Left renal pelvis (tissue), 4 donors: ENCODE results near the gene RAB27A. TPM values are rescaled to one million over a fixed set of nuclear protein-coding genes. Genes with fewer than 3 reads are reported as not detected.
A peak's percentile ranks its signal among the peaks of the same experiment; 100 is the strongest.

Experiments used
- DNase-seq, 4 donors: peaks; one replicate each; pipeline ENCODE4 v3.0.0-alpha.2; 2013; ENCODE audit warnings: low read depth in 4 of 4, low spot score in 3 of 4
- polyA plus RNA-seq, 4 donors: library from polyadenylated mRNA; unstranded; fragments of 120-200 nt; gene quantifications; one replicate each; pipeline ENCODE4 v1.2.1, GENCODE V29; 2013; ENCODE audit not compliant: insufficient read length in 4 of 4

RAB27A gene
- polyA plus RNA-seq, 4 donors, result 16.7 to 20.7 (median 19.1) TPM

DNA sequence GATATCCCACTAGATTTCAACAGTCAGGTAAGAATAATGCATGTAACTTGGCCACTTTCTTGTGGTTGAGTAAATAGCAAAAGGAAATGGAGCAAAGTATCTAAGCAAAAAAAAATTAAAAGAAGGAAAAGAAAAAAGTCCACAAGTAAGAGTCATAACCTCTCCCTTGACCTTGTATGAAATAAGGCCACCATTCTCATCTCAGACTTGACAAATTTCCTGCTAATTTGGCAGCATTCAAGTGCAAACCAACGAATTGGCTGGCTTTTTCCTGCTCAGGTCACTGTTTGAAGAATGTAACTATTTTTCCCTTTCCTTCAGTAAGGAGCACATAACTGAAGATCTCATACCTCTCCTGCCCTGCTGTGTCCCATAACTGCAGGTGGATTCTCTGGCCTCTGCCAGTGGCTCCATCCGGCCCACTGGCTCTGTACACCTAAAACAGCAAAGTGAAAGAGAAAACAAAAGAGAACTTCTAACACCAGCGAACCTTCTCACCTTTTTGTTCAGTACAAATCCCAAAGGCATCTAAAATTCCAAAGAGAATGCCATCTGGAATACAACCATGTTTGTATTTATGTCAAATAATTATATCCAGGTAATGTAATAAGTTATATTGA is 59.5 kb downstream of the RAB27A start:
- no peak for DNase-seq

- no peak for DNase-seq
Measured at GRCh38 chr15:55226127-55226526, 63.5 kb downstream of the RAB27A start.

DNA sequence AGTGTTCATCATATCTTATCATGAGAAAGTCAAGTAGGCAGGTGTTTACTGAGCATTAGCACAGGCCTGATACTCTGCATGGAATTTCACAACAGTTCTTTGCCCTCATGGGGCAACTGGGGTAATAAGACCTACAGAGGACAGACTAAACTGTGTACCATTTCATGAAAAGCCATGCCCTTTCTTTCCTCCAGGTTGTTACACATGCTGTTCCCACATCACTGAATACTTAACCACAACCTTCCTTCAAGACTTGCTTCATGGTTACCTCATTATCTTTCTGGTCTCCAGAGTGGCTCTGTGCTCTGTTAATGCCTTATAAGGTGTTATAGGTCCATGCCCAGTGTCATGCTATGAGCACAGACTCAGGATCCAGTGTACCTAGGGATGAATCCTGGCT is 64.7 kb downstream of the RAB27A start:
- DNase-seq, result no peak

DNA sequence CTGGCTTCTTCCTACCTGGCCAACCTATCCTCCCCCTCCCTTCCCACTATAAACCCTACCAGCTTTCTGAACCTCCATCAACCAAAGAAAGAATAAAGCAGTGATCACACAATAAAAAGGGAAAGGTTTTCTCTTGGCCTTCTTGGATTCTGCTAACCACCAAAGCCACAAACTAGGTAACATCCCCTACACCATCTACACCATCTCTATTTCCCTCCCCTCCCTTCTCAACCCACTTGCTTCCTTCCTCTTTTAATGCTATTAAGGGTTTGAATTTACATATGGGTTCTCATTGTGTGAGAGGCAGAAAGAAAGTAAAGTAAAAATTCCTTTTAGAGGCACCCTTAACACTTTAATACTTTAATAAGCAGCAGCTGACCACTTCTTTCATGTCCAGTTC is 67.0 kb downstream of the RAB27A start:
- DNase-seq, result no peak

- no peak for DNase-seq
Measured at GRCh38 chr15:55221090-55222011, 68.3 kb downstream of the RAB27A start.

DNA sequence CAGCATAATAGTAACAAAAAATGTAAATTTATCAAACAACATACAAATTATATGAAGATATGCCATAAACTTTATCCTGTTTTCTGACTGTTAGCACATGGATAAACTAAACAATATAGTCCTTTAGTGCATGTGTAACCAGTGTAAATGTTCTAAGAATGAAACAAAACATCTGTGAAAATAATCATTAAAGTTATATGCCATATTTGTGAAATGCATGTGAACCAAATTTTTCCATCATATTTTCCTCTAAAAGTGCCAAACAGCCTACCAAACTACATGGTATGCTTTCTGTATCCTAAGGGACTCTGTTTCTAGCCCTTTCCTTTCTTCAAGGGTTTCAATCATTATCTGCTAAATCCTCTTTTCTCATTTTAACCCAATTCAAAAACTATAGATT is 69.0 kb downstream of the RAB27A start:
- no peak for DNase-seq

DNA sequence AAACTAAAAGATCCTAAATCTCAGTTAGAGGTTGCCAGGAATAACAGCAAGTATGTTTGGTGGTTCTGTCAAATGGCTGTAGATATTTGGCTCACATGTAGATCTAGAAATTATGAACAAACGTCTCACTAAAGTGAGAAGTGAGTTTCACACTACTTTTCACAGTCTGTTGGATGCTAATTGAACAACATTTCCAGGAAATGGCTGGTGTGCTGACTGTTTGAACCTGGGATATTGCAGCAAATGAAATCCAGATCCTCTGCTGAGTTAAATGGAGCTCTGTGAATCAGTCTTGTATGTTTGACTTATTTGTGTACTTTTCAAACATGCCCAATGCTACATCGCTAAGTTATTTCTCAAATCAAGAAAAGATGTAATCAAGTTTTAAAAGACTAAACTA is 71.6 kb downstream of the RAB27A start:
- DNase-seq, result no peak

DNA sequence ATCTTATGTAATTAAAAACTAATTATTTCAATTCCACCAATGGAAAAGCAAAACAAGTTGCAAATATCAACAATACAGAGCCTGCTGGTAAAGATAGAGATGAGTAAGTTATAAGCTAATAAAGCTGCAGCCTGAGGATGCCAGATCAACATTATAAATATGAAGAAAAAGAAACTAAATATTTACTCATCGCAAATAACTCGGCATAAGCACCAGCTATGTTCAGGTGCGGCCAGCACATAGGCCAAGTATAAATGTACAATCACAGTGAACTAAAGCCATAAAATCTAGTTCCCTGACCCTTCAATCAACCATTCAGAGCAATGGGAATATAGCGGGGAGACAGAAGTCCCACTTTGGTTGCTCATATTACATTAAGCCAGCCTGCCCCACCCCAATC is 85.1 kb downstream of the RAB27A start:
- no peak for DNase-seq

GRCh38 chr15:55202206-55202605 is 87.4 kb downstream of the RAB27A start:
- no peak for DNase-seq

DNA sequence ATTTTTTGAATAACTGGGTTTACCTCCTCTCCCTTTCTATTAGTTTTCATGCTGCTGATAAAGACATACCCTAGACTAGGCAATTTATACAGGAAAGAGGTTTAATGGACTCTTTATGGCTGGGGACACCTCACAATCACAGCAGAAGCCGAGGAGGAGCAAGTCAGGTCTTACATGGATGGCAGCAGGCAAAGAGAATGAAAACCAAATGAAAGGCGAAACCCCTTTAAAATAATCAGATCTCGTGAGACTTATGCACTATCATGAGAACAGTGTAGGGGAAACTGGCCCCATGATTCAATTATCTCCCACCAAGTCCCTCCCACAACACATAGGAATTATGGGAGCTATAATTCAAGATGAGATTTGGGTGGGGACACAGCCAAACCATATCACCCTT is 90.9 kb downstream of the RAB27A start:
- no peak for DNase-seq

DNA sequence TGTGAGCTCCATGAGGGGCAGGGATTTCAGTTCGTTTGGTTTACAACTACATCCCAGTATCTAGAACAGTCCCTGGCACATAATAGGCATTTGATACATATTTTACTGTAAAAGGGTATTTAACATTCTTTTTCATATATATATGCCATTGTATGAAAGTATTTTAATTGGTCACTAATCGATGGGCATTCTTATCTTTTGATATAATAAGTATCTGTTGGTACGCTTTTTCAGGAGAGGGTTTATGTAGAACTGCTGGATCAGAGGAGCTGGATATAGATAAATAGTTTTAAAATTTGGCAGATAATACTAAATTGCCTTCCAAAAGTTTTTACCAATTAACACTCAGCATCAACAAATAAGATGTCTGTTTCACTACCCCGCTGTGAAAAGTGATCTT is 91.9 kb downstream of the RAB27A start:
- DNase-seq, result no peak

- DNase-seq, result no peak
Measured at GRCh38 chr15:55197362-55197705, 92.3 kb downstream of the RAB27A start.

DNA sequence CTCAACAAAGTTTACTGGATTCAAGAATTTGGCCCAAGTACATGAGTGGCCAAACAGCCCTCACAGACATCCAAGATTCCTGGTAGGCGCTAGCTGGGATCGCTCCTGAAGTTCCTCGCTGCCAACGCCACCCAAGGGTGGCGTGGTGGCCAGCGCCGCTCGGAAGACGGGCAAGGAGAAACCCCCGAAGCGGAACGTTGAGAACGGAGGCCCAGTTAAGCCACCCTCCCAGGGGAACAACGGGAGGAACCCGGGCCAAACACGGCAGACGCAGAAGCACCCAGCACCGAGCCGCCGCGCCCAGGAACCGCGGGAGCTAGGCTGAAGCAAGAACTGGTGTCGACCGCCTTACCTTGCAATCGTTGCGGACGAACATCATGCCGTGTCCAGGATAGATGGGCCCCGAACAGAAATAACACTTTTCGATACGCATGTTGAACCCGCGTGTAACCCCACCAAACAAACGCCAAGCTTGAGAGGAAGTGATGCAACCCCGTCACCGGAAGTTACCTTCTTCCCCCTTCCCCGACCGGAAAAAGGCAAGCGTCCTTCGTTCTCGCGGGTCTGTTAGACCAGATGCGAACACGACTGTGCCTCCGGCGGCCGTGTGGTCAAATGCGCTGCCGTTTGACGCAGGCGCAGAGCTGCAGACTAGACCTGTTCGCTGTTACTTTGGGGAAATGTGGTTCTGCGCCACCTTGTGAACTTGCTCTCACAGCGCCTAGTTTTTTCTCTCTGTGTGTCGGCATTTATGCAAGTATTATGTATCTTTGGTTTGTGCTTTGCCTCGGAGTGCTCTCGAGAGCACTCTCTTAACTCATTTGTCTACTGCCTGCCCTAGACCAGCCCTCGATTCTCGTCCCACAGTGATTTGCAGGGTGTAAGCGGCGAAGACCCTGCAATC is 92.9 kb downstream of the RAB27A start, which contains the start of gene RSL24D1:
Gene RSL24D1 (minus strand): TSS at position 484 of the 904 bp plus-strand sequence. CDS start 51 bp downstream, at position 433.
- peak; percentile 97 to 98 (median 98) for DNase-seq

- DNase-seq, result peak in 1 of 4 donors; percentile 10
Measured at GRCh38 chr15:55195996-55196395, 93.6 kb downstream of the RAB27A start.

DNA sequence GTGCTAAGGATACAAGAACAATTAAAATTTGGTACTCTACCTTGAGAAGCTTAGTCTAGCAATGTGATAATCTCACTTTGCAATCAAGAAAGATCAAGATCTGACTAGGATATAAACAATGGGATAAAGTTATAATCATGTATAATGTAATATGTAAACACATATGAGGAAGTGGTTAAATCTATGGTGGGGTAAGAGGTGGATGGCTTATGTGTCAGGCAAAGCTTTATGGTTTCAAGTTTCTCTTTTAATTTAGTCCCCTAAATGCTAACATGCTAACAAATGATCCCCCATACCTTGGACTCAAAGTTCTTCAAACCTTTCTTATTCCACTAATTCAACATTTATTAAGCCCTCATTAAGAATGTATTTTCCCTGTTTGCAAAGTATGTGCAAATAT is 95.4 kb downstream of the RAB27A start:
- no peak for DNase-seq

GRCh38 chr15:55186331-55186730 is 103.3 kb downstream of the RAB27A start:
- DNase-seq, result no peak

DNA sequence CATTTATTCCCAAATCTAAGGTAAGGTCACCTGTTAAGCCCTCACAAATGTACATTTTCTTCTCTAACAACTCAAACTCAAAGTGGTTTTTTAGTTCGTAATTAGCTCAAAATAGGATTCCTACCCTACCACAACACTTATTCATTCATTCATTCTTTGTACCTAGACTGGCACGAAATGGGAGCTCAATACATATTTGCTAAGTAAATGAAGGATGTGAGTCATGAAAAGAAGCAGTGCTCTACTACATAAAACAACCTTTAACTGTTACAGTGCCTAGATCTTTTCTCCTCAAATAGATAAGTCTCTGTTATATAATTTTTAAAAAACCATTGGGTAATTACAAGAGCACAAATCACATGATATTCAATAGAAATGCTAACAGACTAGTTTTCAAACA is 105.9 kb downstream of the RAB27A start:
- no peak for DNase-seq

- no peak for DNase-seq
Measured at GRCh38 chr15:55179141-55179540, 110.5 kb downstream of the RAB27A start.

GRCh38 chr15:55170361-55170760 is 119.3 kb downstream of the RAB27A start:
- no peak for DNase-seq

- DNase-seq, result peak in 1 of 4 donors; percentile 42
Measured at GRCh38 chr15:55168350-55168974, 121.2 kb downstream of the RAB27A start.

DNA sequence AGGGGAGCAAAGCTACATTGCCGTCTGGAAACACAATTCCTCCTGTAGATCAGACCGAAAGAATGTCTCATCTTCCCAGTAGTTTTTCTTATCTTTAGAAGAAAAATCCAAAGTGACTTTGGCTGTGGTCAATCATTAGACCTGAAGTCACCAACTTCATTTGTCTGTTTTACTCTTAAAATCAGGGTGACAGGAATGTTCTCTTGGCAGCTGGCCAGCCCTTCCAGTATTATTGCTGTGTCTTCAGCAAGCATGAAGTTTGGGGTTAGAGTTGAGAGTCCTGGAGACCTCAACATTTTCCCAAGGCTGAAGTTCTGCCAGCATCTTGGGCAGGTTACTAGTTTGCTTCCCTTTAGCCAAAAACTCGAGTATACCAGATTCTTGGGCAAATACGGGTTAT is 125.3 kb downstream of the RAB27A start:
- DNase-seq, result no peak
